Kidney (tissue), 14 donors: ENCODE results near the gene SERINC2. TPM values are rescaled to one million over a fixed set of nuclear protein-coding genes. Genes with fewer than 3 reads are reported as not detected.
A peak's percentile ranks its signal among the peaks of the same experiment; 100 is the strongest.

ENCODE experiments used
- DNase-seq, 5 donors: peaks; one replicate each; pipeline ENCODE4 v3.0.0-alpha.2; 2013 to 2020
- FAIRE-seq: peaks from 2 replicates; lab custom pipeline; 2012; peaks lifted over from hg19 to GRCh38; lab: Jason Lieb, UNC
- H3K27ac ChIP-seq, 2 donors: one replicate each; pipeline ENCODE4 v1.7.0; 2013; ENCODE audit warnings: low read depth in 2 of 2, low read length in 2 of 2, inconsistent platforms in 1 of 2
- H3K27me3 ChIP-seq: one replicate; pipeline ENCODE4 v1.7.1; 2013; ENCODE audit warnings: low read length, inconsistent platforms; ENCODE audit not compliant: control insufficient read depth, insufficient read depth
- H3K36me3 ChIP-seq, 3 donors: one replicate each; pipeline versions ENCODE4 v1.7.0 to v1.7.1; 2013; ENCODE audit warnings: low read length in 3 of 3, control low read depth in 1 of 3, inconsistent platforms in 1 of 3; ENCODE audit not compliant: insufficient read depth in 3 of 3, control insufficient read depth in 2 of 3
- H3K4me1 ChIP-seq, 3 donors: one replicate each; pipeline versions ENCODE4 v1.7.0 to v1.7.1; 2013; ENCODE audit warnings: low read length in 3 of 3, inconsistent platforms in 1 of 3, low read depth in 1 of 3; ENCODE audit not compliant: control insufficient read depth in 2 of 3, insufficient read depth in 2 of 3
- H3K4me3 ChIP-seq, 3 donors: one replicate each; pipeline versions ENCODE4 v1.7.0 to v1.8.1; 2013; ENCODE audit warnings: low read length in 3 of 3, control low read depth in 1 of 3, inconsistent platforms in 1 of 3
- H3K9ac ChIP-seq, 3 donors: one replicate each; pipeline versions ENCODE4 v1.7.0 to v1.7.1; 2013; ENCODE audit warnings: low read length in 3 of 3, control low read depth in 1 of 3, inconsistent platforms in 1 of 3
- H3K9me3 ChIP-seq, 3 donors: one replicate each; pipeline versions ENCODE4 v1.7.0 to v1.7.1; 2013; ENCODE audit warnings: low read length in 3 of 3, control low read depth in 1 of 3, inconsistent platforms in 1 of 3; ENCODE audit not compliant: control insufficient read depth in 2 of 3, insufficient read depth in 1 of 3
- CTCF ChIP-seq: IDR thresholded peaks from 3 replicates; pipeline ENCODE4 v1.5.1; 2012; ENCODE audit warnings: mild to moderate bottlenecking, moderate library complexity, borderline replicate concordance; ENCODE audit not compliant: insufficient read depth; ENCODE audit errors: extremely low read depth
- intact Hi-C: fragments of 100-400 bp; cut with DNase I; formaldehyde crosslinking; loops from one replicate; pipeline ENCODE4 v1.11.1; 2022
- polyA plus RNA-seq: library from polyadenylated mRNA; stranded (reverse); fragments of 350-450 nt; fragmentation: Illumina TruSeq; extraction: RNeasy Lipid Tissue Mini Kit (QIAGEN cat#74804); gene quantifications from one replicate; pipeline ENCODE4 v1.2.3, GENCODE V29; 2014; ENCODE audit warnings: low read depth, low replicate concordance; ENCODE audit not compliant: insufficient read depth
- total RNA-seq: library from RNA; stranded (reverse); fragmentation: NEBNext Ultra II Directional; extraction: Animal tissue kit (Norgen Biotek cat#: 25700); gene quantifications from one replicate; pipeline ENCODE4 v1.2.1, GENCODE V29; 2021
- donor health status: control.
- donor health status: control.
- donor health status: control.
- donor health status: control.
- donor health status: control.
- donor health status: DM: yes; HTN: yes; CAD: no.
- donor health status: Normal renal cell carcinoma (clear cell type).

Gene SERINC2
- total and polyA plus RNA-seq, 2 donors from 2014 or later: 99.2 to 126 TPM

- no peaks in the 10 kb centered on the region for H3K27me3 ChIP-seq
- FAIRE-seq (no peak), DNase-seq (peak in 1 of 5 donors; percentile 56)
- no peaks in the 10 kb centered on the region for H3K9me3 ChIP-seq
- intact Hi-C loops: loop anchor here (10.0 kb wide), 1 partner anchor 242 kb away; no protein-coding TSS in a partner anchor
- no peak overlapping the region for H3K9ac ChIP-seq
- no peak for TF ChIP-seq CTCF
- H3K27ac ChIP-seq: no peak overlapping the region
- H3K4me3 ChIP-seq: no peak overlapping the region
- H3K4me1 ChIP-seq: peaks cover 0 to 10% (median 6%) of the 10 kb centered on the region in 3 donors
- H3K36me3 ChIP-seq: peaks cover 0 to 34% (median 3%) of the 10 kb centered on the region in 3 donors
Measured at GRCh38 chr1:31426249-31426922, 13.4 kb downstream of the SERINC2 start.

- DNase-seq (no peak), FAIRE-seq (no peak)
- Histone ChIP-seq H3K27ac (no peak overlapping the region), H3K9ac (no peak overlapping the region), H3K36me3 (peaks cover 0 to 34% (median 3%) of the 10 kb centered on the region in 3 donors), H3K27me3 (no peaks in the 10 kb centered on the region), H3K4me3 (no peak overlapping the region), H3K4me1 (peaks cover 0 to 8% (median 4%) of the 10 kb centered on the region in 3 donors), H3K9me3 (no peaks in the 10 kb centered on the region)
- intact Hi-C loops: loop anchor here (10.0 kb wide), 1 partner anchor 243 kb away; no protein-coding TSS in a partner anchor
- no peak for TF ChIP-seq CTCF
Measured at GRCh38 chr1:31427322-31427721, 14.3 kb downstream of the SERINC2 start.

- FAIRE-seq (no peak), DNase-seq (peak in 1 of 5 donors; percentile 51)
Measured at GRCh38 chr1:31428436-31429221, 15.6 kb downstream of the SERINC2 start.

More at GRCh38 chr1:31428436-31429221, 15.6 kb downstream of the SERINC2 start:
- no peak overlapping the region for H3K27ac ChIP-seq
- no peak overlapping the region for H3K9ac ChIP-seq
- H3K4me1 ChIP-seq: no peaks in the 10 kb centered on the region
- no peak overlapping the region for H3K4me3 ChIP-seq
- peaks cover 0 to 34% (median 4%) of the 10 kb centered on the region in 3 donors for H3K36me3 ChIP-seq
- intact Hi-C loops: loop anchor here (10.0 kb wide), 1 partner anchor 244 kb away; no protein-coding TSS in a partner anchor
- H3K27me3 ChIP-seq: no peaks in the 10 kb centered on the region
- no peaks in the 10 kb centered on the region for H3K9me3 ChIP-seq
- no peak for TF ChIP-seq CTCF
